ENCODE measurements around the gene CCL26. TPM values are rescaled to one million over a fixed set of nuclear protein-coding genes. Genes with fewer than 3 reads are reported as not detected.

CCL26 gene
- total and polyA plus RNA-seq, 9 of the 15 experiments (the other 6 are each of a cell fraction or from before 2014, with no cell fraction given): 2.3 to 26.8 (median 8.4) TPM

DNA sequence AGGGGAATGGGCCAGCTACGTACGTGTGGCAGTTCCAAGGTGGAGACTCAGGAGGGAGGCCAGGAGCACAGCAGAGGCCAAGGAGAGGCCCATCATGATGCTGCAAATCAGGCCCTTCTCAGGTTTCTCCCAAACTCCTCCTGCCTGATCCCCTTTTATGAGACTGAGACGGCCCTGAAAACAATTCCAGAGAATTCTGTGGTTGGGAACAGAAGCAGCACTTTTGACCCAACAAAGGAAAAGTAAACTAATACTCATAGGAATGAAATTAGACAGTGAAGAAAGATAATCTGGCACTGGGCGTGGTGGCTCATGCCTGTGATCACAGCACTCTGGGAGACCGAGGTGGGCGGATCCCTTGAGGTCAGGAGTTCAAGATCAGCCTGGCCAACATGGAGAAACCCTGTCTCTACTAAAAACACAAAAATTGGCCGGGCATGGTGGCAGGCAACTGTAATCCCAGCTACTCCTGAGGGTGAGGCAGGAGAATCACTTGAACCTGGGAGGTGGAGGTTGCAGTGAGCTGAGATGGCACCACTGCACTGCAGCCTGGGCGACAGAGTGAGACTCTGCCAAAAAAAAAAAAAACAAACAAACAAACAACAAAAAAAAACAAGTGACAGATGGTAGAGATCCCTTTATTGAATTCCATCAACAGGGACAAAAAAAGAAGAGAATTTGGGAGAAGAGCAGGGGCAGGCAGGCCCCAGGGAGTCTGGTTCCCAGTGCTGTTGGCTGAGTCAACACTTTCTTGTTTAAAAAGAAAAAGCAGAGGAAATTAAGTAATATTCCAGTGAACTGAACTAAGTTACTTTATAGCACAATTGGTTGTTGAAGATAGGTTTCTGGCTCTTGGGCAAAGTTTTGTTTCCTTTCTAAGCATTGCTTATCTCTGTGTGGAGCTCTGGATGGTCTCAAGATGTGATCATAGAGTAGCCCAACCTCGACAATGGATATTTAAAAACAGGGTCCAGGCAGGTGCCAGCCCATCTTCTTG, at the start of gene CCL26 (continued):
- TF ChIP-seq ID3 (CRISPR knock-in tag; IDR thresholded peaks at IDR 0.05) (no peak), ID3 (tag; IDR thresholded peaks at IDR 0.05) (no peak), CHAMP1 (IDR thresholded peaks at IDR 0.05) (no peak), ZNF76 (CRISPR knock-in tag; IDR thresholded peaks at IDR 0.05; ENCODE audit: borderline replicate concordance) (no peak), BRCA1 (IDR thresholded peaks at IDR 0.05) (no peak), BRCA1 (CRISPR knock-in tag; IDR thresholded peaks at IDR 0.05) (no peak), MCM2 (IDR thresholded peaks at IDR 0.05; ENCODE audit: low read depth) (no peak), LARP7 (IDR thresholded peaks at IDR 0.05) (peak; percentile 68), KDM1A (IDR thresholded peaks at IDR 0.05) (peak; percentile 81 to 88), SNAPC5 (CRISPR knock-in tag; IDR thresholded peaks at IDR 0.05) (no peak), ZNF436 (CRISPR knock-in tag; IDR thresholded peaks at IDR 0.05) (no peak), ELF4 (CRISPR knock-in tag; IDR thresholded peaks at IDR 0.05) (no peak), CEBPB (tag; IDR thresholded peaks at IDR 0.05) (no peak), CBFA2T2 (conservative IDR thresholded peaks at IDR 0.05) (no peak), NR4A1 (CRISPR knock-in tag; IDR thresholded peaks at IDR 0.05) (no peak), NR4A1 (tag; IDR thresholded peaks at IDR 0.05) (peak; percentile 88)
- TF ChIP-seq, protein P1, sequence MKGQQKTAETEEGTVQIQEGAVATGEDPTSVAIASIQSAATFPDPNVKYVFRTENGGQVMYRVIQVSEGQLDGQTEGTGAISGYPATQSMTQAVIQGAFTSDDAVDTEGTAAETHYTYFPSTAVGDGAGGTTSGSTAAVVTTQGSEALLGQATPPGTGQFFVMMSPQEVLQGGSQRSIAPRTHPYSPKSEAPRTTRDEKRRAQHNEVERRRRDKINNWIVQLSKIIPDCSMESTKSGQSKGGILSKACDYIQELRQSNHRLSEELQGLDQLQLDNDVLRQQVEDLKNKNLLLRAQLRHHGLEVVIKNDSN (CRISPR knock-in tag; IDR thresholded peaks at IDR 0.05): no peak
- TF ChIP-seq, protein P2, sequence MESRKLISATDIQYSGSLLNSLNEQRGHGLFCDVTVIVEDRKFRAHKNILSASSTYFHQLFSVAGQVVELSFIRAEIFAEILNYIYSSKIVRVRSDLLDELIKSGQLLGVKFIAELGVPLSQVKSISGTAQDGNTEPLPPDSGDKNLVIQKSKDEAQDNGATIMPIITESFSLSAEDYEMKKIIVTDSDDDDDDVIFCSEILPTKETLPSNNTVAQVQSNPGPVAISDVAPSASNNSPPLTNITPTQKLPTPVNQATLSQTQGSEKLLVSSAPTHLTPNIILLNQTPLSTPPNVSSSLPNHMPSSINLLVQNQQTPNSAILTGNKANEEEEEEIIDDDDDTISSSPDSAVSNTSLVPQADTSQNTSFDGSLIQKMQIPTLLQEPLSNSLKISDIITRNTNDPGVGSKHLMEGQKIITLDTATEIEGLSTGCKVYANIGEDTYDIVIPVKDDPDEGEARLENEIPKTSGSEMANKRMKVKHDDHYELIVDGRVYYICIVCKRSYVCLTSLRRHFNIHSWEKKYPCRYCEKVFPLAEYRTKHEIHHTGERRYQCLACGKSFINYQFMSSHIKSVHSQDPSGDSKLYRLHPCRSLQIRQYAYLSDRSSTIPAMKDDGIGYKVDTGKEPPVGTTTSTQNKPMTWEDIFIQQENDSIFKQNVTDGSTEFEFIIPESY (CRISPR knock-in tag; IDR thresholded peaks at IDR 0.05): no peak
- TF ChIP-seq, protein P3, sequence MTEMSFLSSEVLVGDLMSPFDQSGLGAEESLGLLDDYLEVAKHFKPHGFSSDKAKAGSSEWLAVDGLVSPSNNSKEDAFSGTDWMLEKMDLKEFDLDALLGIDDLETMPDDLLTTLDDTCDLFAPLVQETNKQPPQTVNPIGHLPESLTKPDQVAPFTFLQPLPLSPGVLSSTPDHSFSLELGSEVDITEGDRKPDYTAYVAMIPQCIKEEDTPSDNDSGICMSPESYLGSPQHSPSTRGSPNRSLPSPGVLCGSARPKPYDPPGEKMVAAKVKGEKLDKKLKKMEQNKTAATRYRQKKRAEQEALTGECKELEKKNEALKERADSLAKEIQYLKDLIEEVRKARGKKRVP (CRISPR knock-in tag; IDR thresholded peaks at IDR 0.05): no peak
- TF ChIP-seq, protein P4, sequence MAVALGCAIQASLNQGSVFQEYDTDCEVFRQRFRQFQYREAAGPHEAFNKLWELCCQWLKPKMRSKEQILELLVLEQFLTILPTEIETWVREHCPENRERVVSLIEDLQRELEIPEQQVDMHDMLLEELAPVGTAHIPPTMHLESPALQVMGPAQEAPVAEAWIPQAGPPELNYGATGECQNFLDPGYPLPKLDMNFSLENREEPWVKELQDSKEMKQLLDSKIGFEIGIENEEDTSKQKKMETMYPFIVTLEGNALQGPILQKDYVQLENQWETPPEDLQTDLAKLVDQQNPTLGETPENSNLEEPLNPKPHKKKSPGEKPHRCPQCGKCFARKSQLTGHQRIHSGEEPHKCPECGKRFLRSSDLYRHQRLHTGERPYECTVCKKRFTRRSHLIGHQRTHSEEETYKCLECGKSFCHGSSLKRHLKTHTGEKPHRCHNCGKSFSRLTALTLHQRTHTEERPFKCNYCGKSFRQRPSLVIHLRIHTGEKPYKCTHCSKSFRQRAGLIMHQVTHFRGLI (CRISPR knock-in tag; IDR thresholded peaks at IDR 0.05): no peak
